Measurements from ENCODE around the gene FSCN2.
"Not testable (repeated sequence)": the region's sequence is repeated elsewhere in the genome, so short reads cannot be mapped to it uniquely, and the experiment has no call there.

The FSCN2 gene

GRCh38 chr17:81577278-81578000, 49.3 kb downstream of the FSCN2 start:
- no peak for DNase-seq (ENCODE audit: low spot score)

GRCh38 chr17:81578038-81578441, 49.9 kb downstream of the FSCN2 start:
- DNase-seq (ENCODE audit: low spot score): no peak

- no peak for DNase-seq (ENCODE audit: low spot score)
Measured at GRCh38 chr17:81578561-81579225, 50.5 kb downstream of the FSCN2 start.

GRCh38 chr17:81579298-81579697, 51.1 kb downstream of the FSCN2 start:
- no peak for DNase-seq (ENCODE audit: low spot score)

GRCh38 chr17:81579821-81580321, 51.7 kb downstream of the FSCN2 start:
- peak; percentile 74 for DNase-seq (ENCODE audit: low spot score)

- DNase-seq (ENCODE audit: low spot score): no peak
Measured at GRCh38 chr17:81580481-81580880, 52.3 kb downstream of the FSCN2 start.

GRCh38 chr17:81581758-81582157, 53.6 kb downstream of the FSCN2 start:
- DNase-seq (ENCODE audit: low spot score): no peak

GRCh38 chr17:81582341-81582740, 54.2 kb downstream of the FSCN2 start:
- no peak for DNase-seq (ENCODE audit: low spot score)

- DNase-seq (ENCODE audit: low spot score): no peak
Measured at GRCh38 chr17:81582749-81583148, 54.6 kb downstream of the FSCN2 start.

GRCh38 chr17:81583589-81584342, 55.6 kb downstream of the FSCN2 start:
- DNase-seq (ENCODE audit: low spot score): no peak

- DNase-seq (ENCODE audit: low spot score): not testable (repeated sequence)
Measured at GRCh38 chr17:81584771-81585170, 56.6 kb downstream of the FSCN2 start.

GRCh38 chr17:81586096-81586495, 57.9 kb downstream of the FSCN2 start:
- DNase-seq (ENCODE audit: low spot score): no peak
